A549 (cell line): ENCODE measurements around the gene DNAJC10. TPM values are rescaled to one million over a fixed set of nuclear protein-coding genes. Genes with fewer than 3 reads are reported as not detected.

Experiments used
- ATAC-seq, 2 experiments: fragments of 200-7000 bp in 1 of 2; fragments of >200 bp in 1 of 2; cut with Nextera tagmentation in 1 of 2; cut with Tn5 transposase in 1 of 2; 3 replicates each; pipeline versions ENCODE4 v1.8.0 to v1.9.1; 2018 to 2020; ENCODE audit warnings: mild to moderate bottlenecking in 1 of 2, moderate library complexity in 1 of 2
- CTCF ChIA-PET: fragments of 300-600 bp; sonication (Branson Sonifier 250); formaldehyde crosslinking; extraction: SDS; loops from one replicate; lab custom pipeline; 2021; ENCODE audit warnings: antibody characterized with exemption, inconsistent platforms; lab: Yijun Ruan, JAX
- POLR2A ChIA-PET: fragments of 350-600 bp; formaldehyde crosslinking; extraction: SDS; loops from one replicate; lab custom pipeline; 2021; ENCODE audit warnings: antibody characterized with exemption, inconsistent platforms; lab: Yijun Ruan, JAX
- DNase-seq, 2 experiments: peaks; one replicate each; pipeline versions ENCODE4 v3.0.0 to v3.0.0-alpha.2; 2011 to 2016; ENCODE audit warnings: low read depth in 1 of 2, low spot score in 1 of 2
- FAIRE-seq: peaks from 2 replicates; lab custom pipeline; 2011; peaks lifted over from hg19 to GRCh38; lab: Jason Lieb, UNC
- H3K27ac ChIP-seq, 2 experiments: fragments of >200 bp; sonication (Bioruptor Twin); formaldehyde crosslinking; 3 replicates each; pipeline ENCODE4 v1.5.1; 2016 to 2017
- H3K4me1 ChIP-seq: fragments of >200 bp; sonication (Bioruptor Twin); formaldehyde crosslinking; 3 replicates; pipeline ENCODE4 v1.6.1; 2016
- H3K4me2 ChIP-seq: fragments of >200 bp; sonication (Bioruptor Twin); formaldehyde crosslinking; 3 replicates; pipeline ENCODE4 v1.6.1; 2016
- H3K4me3 ChIP-seq: fragments of >200 bp; sonication (Bioruptor Twin); formaldehyde crosslinking; 3 replicates; pipeline ENCODE4 v1.5.1; 2016
- H3K9me3 ChIP-seq: fragments of >200 bp; sonication (Bioruptor Twin); formaldehyde crosslinking; 3 replicates; pipeline ENCODE4 v1.6.1; 2016
- ATOH8 ChIP-seq: fragments of 250-450 bp; sonication (Bioruptor Pico); IDR thresholded peaks from 2 replicates; pipeline ENCODE4 v1.5.0; 2020; ENCODE audit warnings: low read depth, mild to moderate bottlenecking, moderate library complexity
- CBX2 ChIP-seq: fragments of 200-600 bp; sonication (generic); IDR thresholded peaks from 2 replicates; pipeline ENCODE4 v1.6.1; 2016; ENCODE audit warnings: low read depth, mild to moderate bottlenecking, borderline replicate concordance
- CHD2 ChIP-seq: fragments of 150-350 bp; IDR thresholded peaks from 2 replicates; pipeline ENCODE4 v1.6.1; 2014; ENCODE audit warnings: low read length; ENCODE audit not compliant: partially characterized antibody
- CHD4 ChIP-seq: fragments of 200-600 bp; sonication (generic); IDR thresholded peaks from 2 replicates; pipeline ENCODE4 v1.6.1; 2016; ENCODE audit warnings: antibody characterized with exemption, mild to moderate bottlenecking, borderline replicate concordance
- EHF ChIP-seq: fragments of 250-450 bp; sonication (Bioruptor Pico); IDR thresholded peaks from 2 replicates; pipeline ENCODE4 v1.5.0; 2020; ENCODE audit warnings: mild to moderate bottlenecking
- FOXS1 ChIP-seq: fragments of 250-450 bp; sonication (Bioruptor Pico); IDR thresholded peaks from 2 replicates; pipeline ENCODE4 v1.5.0; 2020; ENCODE audit warnings: mild to moderate bottlenecking, moderate library complexity
- GATA3 ChIP-seq: IDR thresholded peaks from 2 replicates; pipeline ENCODE4 v1.6.1; 2012; ENCODE audit warnings: borderline replicate concordance
- HDAC2 ChIP-seq: fragments of 200-600 bp; sonication (generic); IDR thresholded peaks from 2 replicates; pipeline ENCODE4 v1.6.1; 2016
- HES2 ChIP-seq: fragments of >200 bp; sonication (Bioruptor Twin); formaldehyde crosslinking; IDR thresholded peaks from 2 replicates; pipeline ENCODE4 v1.6.1; 2016
- HOXA7 ChIP-seq: fragments of 250-450 bp; sonication (Bioruptor Pico); IDR thresholded peaks from 2 replicates; pipeline ENCODE4 v1.5.0; 2020; ENCODE audit warnings: mild to moderate bottlenecking, moderate library complexity
- HOXB13 ChIP-seq: fragments of 250-450 bp; sonication (Bioruptor Pico); IDR thresholded peaks from 2 replicates; pipeline ENCODE4 v1.5.0; 2020; ENCODE audit warnings: low read depth, mild to moderate bottlenecking, moderate library complexity
- HOXB5 ChIP-seq: fragments of 250-450 bp; sonication (Bioruptor Pico); IDR thresholded peaks from 2 replicates; pipeline ENCODE4 v1.5.0; 2020; ENCODE audit warnings: mild to moderate bottlenecking, moderate library complexity
- JUNB ChIP-seq: fragments of >200 bp; sonication (Bioruptor Twin); formaldehyde crosslinking; IDR thresholded peaks from 2 replicates; pipeline ENCODE4 v1.6.1; 2016
- MAFK ChIP-seq: fragments of 450-650 bp; IDR thresholded peaks from 2 replicates; pipeline ENCODE4 v1.6.1; 2014; ENCODE audit not compliant: partially characterized antibody
- NFE2L2 ChIP-seq: fragments of 150-350 bp; conservative IDR thresholded peaks from 2 replicates; pipeline ENCODE4 v1.6.1; 2014; ENCODE audit warnings: low read length
- PHF8 ChIP-seq: fragments of 200-600 bp; sonication (generic); IDR thresholded peaks from 2 replicates; pipeline ENCODE4 v1.6.1; 2016; ENCODE audit warnings: low read depth, mild to moderate bottlenecking, antibody characterized with exemption, moderate library complexity, borderline replicate concordance
- RAD21 ChIP-seq, 2 experiments: fragments of >200 bp in 1 of 2; sonication (Bioruptor Twin) in 1 of 2; formaldehyde crosslinking in 1 of 2; IDR thresholded peaks in 1 of 2; conservative IDR thresholded peaks in 1 of 2; 2 replicates in 1 of 2; 3 replicates in 1 of 2; pipeline ENCODE4 v1.6.1; 2012 to 2018; ENCODE audit warnings: inconsistent platforms in 1 of 2
- RARB ChIP-seq: fragments of 250-450 bp; sonication (Bioruptor Pico); IDR thresholded peaks from 2 replicates; pipeline ENCODE4 v1.8.0; 2021; ENCODE audit warnings: mild to moderate bottlenecking, moderate library complexity
- RCOR1 ChIP-seq: fragments of 150-350 bp; IDR thresholded peaks from 2 replicates; pipeline ENCODE4 v1.6.1; 2014; ENCODE audit warnings: antibody characterized with exemption, low read length, low read depth
- RFX5 ChIP-seq: fragments of 450-650 bp; IDR thresholded peaks from 2 replicates; pipeline ENCODE4 v1.7.1; 2014; ENCODE audit warnings: antibody characterized with exemption, mild to moderate bottlenecking, moderate library complexity
- SREBF2 ChIP-seq: fragments of 450-650 bp; IDR thresholded peaks from 2 replicates; pipeline ENCODE4 v1.6.1; 2014; ENCODE audit warnings: mild to moderate bottlenecking, moderate library complexity
- ZNF302 ChIP-seq: fragments of 250-450 bp; sonication (Bioruptor Pico); IDR thresholded peaks from 2 replicates; pipeline ENCODE4 v1.9.0; 2021; ENCODE audit warnings: inconsistent platforms, mild to moderate bottlenecking, moderate library complexity
- ZSCAN20 ChIP-seq: fragments of 250-450 bp; sonication (Bioruptor Pico); IDR thresholded peaks from 2 replicates; pipeline ENCODE4 v1.8.0; 2022; ENCODE audit warnings: mild to moderate bottlenecking, moderate library complexity
- WGBS: methylation state at CpG from one replicate; pipeline ENCODE4 v1.1.6; 2017; ENCODE audit errors: missing lambda C conversion rate; 5-methylcytosine and 5-hydroxymethylcytosine counted together
- polyA plus RNA-seq, 4 experiments: library from polyadenylated mRNA; depleted of rRNA in 3 of 4; stranded (reverse); fragments of >200 nt; fragmentation: RNase III in 1 of 4; extraction: RNeasy Plus Mini Kit Qiagen cat#74134 plus additional on column Dnase treatment in 1 of 4; gene quantifications; 2 replicates in 3 of 4; 3 replicates in 1 of 4; pipeline ENCODE4 v1.2.3, GENCODE V29; 2011 to 2017
- TF ChIP-seq, protein P1 (sequence below): IDR thresholded peaks from 2 replicates; pipeline ENCODE4 v1.6.1; 2012
- TF ChIP-seq, protein P2 (sequence below): IDR thresholded peaks from 2 replicates; pipeline ENCODE4 v1.6.1; 2012; ENCODE audit warnings: low read depth, borderline replicate concordance
- TF ChIP-seq, protein P3 (sequence below): fragments of >200 bp; sonication (Bioruptor Twin); formaldehyde crosslinking; IDR thresholded peaks from 3 replicates; pipeline ENCODE4 v1.5.1; 2016

DNAJC10 gene
- polyA plus RNA-seq, 2 of the 4 experiments (the other 2 are of a cell fraction) = 64.1 to 126 TPM

DNA sequence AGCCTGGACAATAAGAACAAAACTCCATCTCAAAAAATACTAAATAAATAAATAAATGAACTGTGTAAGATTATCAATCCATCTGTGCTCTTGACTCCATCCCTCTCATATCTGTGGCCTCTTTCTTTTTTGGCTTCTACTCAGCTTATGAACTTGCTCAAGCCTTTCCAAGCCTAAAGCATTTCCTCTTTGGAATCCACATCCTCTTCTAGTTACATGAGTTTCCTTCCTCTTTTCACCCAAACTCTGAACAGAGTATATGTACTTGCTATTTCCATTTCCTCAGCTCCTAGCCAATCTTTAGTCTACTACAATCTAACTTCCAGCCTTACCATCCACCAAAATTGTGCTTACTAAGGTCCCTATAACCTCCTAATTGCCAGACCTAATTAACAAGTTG lies 2.5 kb upstream of the DNAJC10 start:
- Histone ChIP-seq H3K9me3 (no peaks in the 10 kb centered on the region), H3K4me1 (peaks cover 20% of the 10 kb centered on the region), H3K4me2 (no peak overlapping the region), H3K27ac (no peak overlapping the region), H3K4me3 (no peak overlapping the region)
- no peak for FAIRE-seq
- ATAC-seq = no peak
- TF ChIP-seq GATA3 (no peak), MAFK (no peak), SREBF2 (no peak), EHF (no peak), RAD21 (conservative IDR thresholded peaks at IDR 0.05 in 1 of 2, IDR thresholded peaks at IDR 0.05 in 1 of 2) (no peak), HOXB5 (CRISPR knock-in tag) (no peak), ZNF302 (CRISPR knock-in tag) (no peak), ZSCAN20 (no peak), ATOH8 (no peak), HOXA7 (CRISPR knock-in tag) (no peak), JUNB (no peak), HES2 (no peak), CHD4 (no peak)
- TF ChIP-seq, protein P1, sequence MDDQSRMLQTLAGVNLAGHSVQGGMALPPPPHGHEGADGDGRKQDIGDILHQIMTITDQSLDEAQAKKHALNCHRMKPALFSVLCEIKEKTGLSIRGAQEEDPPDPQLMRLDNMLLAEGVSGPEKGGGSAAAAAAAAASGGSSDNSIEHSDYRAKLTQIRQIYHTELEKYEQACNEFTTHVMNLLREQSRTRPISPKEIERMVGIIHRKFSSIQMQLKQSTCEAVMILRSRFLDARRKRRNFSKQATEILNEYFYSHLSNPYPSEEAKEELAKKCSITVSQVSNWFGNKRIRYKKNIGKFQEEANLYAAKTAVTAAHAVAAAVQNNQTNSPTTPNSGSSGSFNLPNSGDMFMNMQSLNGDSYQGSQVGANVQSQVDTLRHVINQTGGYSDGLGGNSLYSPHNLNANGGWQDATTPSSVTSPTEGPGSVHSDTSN = no peak
- ChIA-PET CTCF (interaction anchor here (0.9 to 3.4 kb wide), 2 partner anchors 34 to 47 kb away, joined by 3 to 12 read pairs; no protein-coding TSS in a partner anchor), POLR2A (no interaction called here)
- DNase-seq = no peak

- ATAC-seq (peak; percentile 8 to 49), DNase-seq (peak; percentile 24 to 39)
- TF ChIP-seq RFX5 (no peak), RCOR1 (no peak), FOXS1 (no peak), PHF8 (no peak; the same call in 1 of the 2 replicates), RARB (CRISPR knock-in tag) (no peak), CBX2 (no peak), HOXA7 (CRISPR knock-in tag) (no peak), HDAC2 (no peak), HOXB13 (CRISPR knock-in tag) (no peak), ATOH8 (no peak), EHF (no peak), MAFK (no peak), RAD21 (conservative IDR thresholded peaks at IDR 0.05 in 1 of 2, IDR thresholded peaks at IDR 0.05 in 1 of 2) (no peak), GATA3 (no peak), NFE2L2 (no peak), CHD2 (no peak)
- TF ChIP-seq, protein P2, sequence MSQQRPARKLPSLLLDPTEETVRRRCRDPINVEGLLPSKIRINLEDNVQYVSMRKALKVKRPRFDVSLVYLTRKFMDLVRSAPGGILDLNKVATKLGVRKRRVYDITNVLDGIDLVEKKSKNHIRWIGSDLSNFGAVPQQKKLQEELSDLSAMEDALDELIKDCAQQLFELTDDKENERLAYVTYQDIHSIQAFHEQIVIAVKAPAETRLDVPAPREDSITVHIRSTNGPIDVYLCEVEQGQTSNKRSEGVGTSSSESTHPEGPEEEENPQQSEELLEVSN = no peak
- TF ChIP-seq, protein P3, sequence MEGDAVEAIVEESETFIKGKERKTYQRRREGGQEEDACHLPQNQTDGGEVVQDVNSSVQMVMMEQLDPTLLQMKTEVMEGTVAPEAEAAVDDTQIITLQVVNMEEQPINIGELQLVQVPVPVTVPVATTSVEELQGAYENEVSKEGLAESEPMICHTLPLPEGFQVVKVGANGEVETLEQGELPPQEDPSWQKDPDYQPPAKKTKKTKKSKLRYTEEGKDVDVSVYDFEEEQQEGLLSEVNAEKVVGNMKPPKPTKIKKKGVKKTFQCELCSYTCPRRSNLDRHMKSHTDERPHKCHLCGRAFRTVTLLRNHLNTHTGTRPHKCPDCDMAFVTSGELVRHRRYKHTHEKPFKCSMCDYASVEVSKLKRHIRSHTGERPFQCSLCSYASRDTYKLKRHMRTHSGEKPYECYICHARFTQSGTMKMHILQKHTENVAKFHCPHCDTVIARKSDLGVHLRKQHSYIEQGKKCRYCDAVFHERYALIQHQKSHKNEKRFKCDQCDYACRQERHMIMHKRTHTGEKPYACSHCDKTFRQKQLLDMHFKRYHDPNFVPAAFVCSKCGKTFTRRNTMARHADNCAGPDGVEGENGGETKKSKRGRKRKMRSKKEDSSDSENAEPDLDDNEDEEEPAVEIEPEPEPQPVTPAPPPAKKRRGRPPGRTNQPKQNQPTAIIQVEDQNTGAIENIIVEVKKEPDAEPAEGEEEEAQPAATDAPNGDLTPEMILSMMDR = no peak
Measured at GRCh38 chr2:182715121-182715891, 751 bp upstream of the DNAJC10 start.

More at GRCh38 chr2:182715121-182715891, 751 bp upstream of the DNAJC10 start:
- Histone ChIP-seq H3K4me2 (peak overlapping the region; percentile 85), H3K27ac (peak overlapping the region; percentile 92 to 97), H3K4me1 (peaks cover 20% of the 10 kb centered on the region), H3K9me3 (no peaks in the 10 kb centered on the region), H3K4me3 (peak overlapping the region; percentile 97)
- POLR2A ChIA-PET = interaction anchor here (0.5 to 1.6 kb wide), 9 partner anchors 10 to 1734 kb away, joined by 3 to 4 read pairs (median 3); no protein-coding TSS in a partner anchor
- WGBS = 2% methylated on average over 9 of the region's 9 CpGs
- FAIRE-seq = no peak
- CTCF ChIA-PET = interaction anchor here (1.3 to 3.4 kb wide), 2 partner anchors 49 to 265 kb away, joined by 4 to 12 read pairs; no protein-coding TSS in a partner anchor
